ENCODE data around the gene MRPL37. TPM values are rescaled to one million over a fixed set of nuclear protein-coding genes. Genes with fewer than 3 reads are reported as not detected.
"Not testable (repeated sequence)": the region's sequence is repeated elsewhere in the genome, so short reads cannot be mapped to it uniquely, and the experiment has no call there.

The MRPL37 gene
- total RNA-seq (2014; rRNA removed; shearing (Covaris generic)) = 170 TPM in 2 replicates

- peak; percentile 97 for DNase-seq (ENCODE audit: low read depth)
Measured at GRCh38 chr1:54199765-54200518, at the start of gene MRPL37, which contains the start of gene CYB5RL. MRPL37 (plus strand) TSS chr1:54200167; CDS start chr1:54200244, 77 bp downstream. CYB5RL (minus strand) TSS chr1:54200030; CDS start chr1:54195616, 4,414 bp downstream.

GRCh38 chr1:54151013-54151412 lies 49.0 kb upstream of the MRPL37 start:
- DNase-seq (ENCODE audit: low read depth) = no peak

- no peak for DNase-seq (ENCODE audit: low read depth)
Measured at GRCh38 chr1:54152696-54153095, 47.3 kb upstream of the MRPL37 start, which contains the start of gene CDCP2. CDCP2 (minus strand) TSS chr1:54153000; CDS start chr1:54152922, 78 bp downstream.

GRCh38 chr1:54153535-54154439 lies 46.2 kb upstream of the MRPL37 start:
- DNase-seq (ENCODE audit: low read depth) = peak; percentile 67

- DNase-seq (ENCODE audit: low read depth) = no peak
Measured at GRCh38 chr1:54156201-54156600, 43.8 kb upstream of the MRPL37 start.

GRCh38 chr1:54156986-54157385 lies 43.0 kb upstream of the MRPL37 start:
- DNase-seq (ENCODE audit: low read depth) = no peak

GRCh38 chr1:54157401-54157800 lies 42.6 kb upstream of the MRPL37 start:
- DNase-seq (ENCODE audit: low read depth) = no peak

- DNase-seq (ENCODE audit: low read depth) = peak; percentile 85
Measured at GRCh38 chr1:54158071-54158470, 41.9 kb upstream of the MRPL37 start.

- DNase-seq (ENCODE audit: low read depth) = no peak
Measured at GRCh38 chr1:54159733-54160316, 40.1 kb upstream of the MRPL37 start.

- no peak for DNase-seq (ENCODE audit: low read depth)
Measured at GRCh38 chr1:54160351-54160750, 39.6 kb upstream of the MRPL37 start.

- DNase-seq (ENCODE audit: low read depth) = no peak
Measured at GRCh38 chr1:54161495-54162168, 38.3 kb upstream of the MRPL37 start.

- no peak for DNase-seq (ENCODE audit: low read depth)
Measured at GRCh38 chr1:54163051-54163450, 36.9 kb upstream of the MRPL37 start.

GRCh38 chr1:54163573-54163972 lies 36.4 kb upstream of the MRPL37 start:
- DNase-seq (ENCODE audit: low read depth) = no peak

GRCh38 chr1:54165146-54165545 lies 34.8 kb upstream of the MRPL37 start:
- DNase-seq (ENCODE audit: low read depth) = no peak

GRCh38 chr1:54166357-54166756 lies 33.6 kb upstream of the MRPL37 start:
- not testable (repeated sequence) for DNase-seq (ENCODE audit: low read depth)

- DNase-seq (ENCODE audit: low read depth) = peak; percentile 62
Measured at GRCh38 chr1:54167422-54168139, 32.4 kb upstream of the MRPL37 start.

GRCh38 chr1:54168206-54168965 lies 31.6 kb upstream of the MRPL37 start:
- DNase-seq (ENCODE audit: low read depth) = no peak

- no peak for DNase-seq (ENCODE audit: low read depth)
Measured at GRCh38 chr1:54169068-54169467, 30.9 kb upstream of the MRPL37 start.

GRCh38 chr1:54171016-54171415 lies 29.0 kb upstream of the MRPL37 start:
- no peak for DNase-seq (ENCODE audit: low read depth)

- no peak for DNase-seq (ENCODE audit: low read depth)
Measured at GRCh38 chr1:54171606-54172005, 28.4 kb upstream of the MRPL37 start.

Data from Daoy (cell line).